SH-SY5Y (cell line): ENCODE results near the gene NABP1.

ENCODE experiments used
- GATA2 ChIP-seq: IDR thresholded peaks from 2 replicates; pipeline ENCODE4 v1.6.1; 2011; ENCODE audit warnings: mild to moderate bottlenecking, low read depth, low read length
- GATA3 ChIP-seq: IDR thresholded peaks from 2 replicates; pipeline ENCODE4 v1.6.1; 2011; ENCODE audit warnings: low read depth, mild to moderate bottlenecking, low read length, moderate library complexity

DNA sequence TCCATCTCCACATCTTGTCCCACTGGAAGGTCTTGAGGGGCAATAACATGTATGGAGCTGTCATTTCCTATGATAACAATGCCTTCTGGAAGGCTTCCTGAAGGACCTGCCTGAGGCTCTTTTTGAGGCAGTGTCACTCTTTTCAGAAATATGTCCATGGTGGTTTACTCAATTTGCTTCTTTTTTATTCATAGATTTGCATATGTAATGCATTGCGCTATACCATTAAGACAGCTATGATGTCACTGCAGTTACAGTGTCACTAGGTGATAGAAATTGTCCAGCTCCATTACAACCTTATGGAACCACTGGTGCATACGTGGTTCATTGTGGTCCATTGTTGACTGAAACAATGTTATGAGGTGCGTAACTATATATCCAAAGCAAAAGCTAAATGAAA lies 19.9 kb downstream of the NABP1 start:
- TF ChIP-seq GATA3: no peak
- no peak for TF ChIP-seq GATA2
